ENCODE data around the gene NECAB3.
"Not testable (repeated sequence)": the region's sequence is repeated elsewhere in the genome, so short reads cannot be mapped to it uniquely, and the experiment has no call there.

NECAB3 gene

GRCh38 chr20:33674294-33675135 is at the start of gene NECAB3:
Gene NECAB3, minus strand, starts transcription at chr20:33674428. Its CDS starts 76 bp downstream, at chr20:33674352.
- DNase-seq = peak; percentile 45

GRCh38 chr20:33721391-33722140 is 47.3 kb upstream of the NECAB3 start:
- no peak for DNase-seq

GRCh38 chr20:33719989-33720709 is 45.9 kb upstream of the NECAB3 start, which contains the start of gene PXMP4:
Gene PXMP4, minus strand, starts transcription at chr20:33720310. Its CDS starts 103 bp downstream, at chr20:33720207.
- peak; percentile 90 for DNase-seq

- DNase-seq = peak; percentile 8
Observed at GRCh38 chr20:33719277-33719988, 45.2 kb upstream of the NECAB3 start.

GRCh38 chr20:33716498-33716897 is 42.3 kb upstream of the NECAB3 start:
- no peak for DNase-seq

GRCh38 chr20:33713865-33714367 is 39.7 kb upstream of the NECAB3 start:
- DNase-seq = no peak

GRCh38 chr20:33711446-33711738 is 37.2 kb upstream of the NECAB3 start:
- no peak for DNase-seq

GRCh38 chr20:33710681-33711445 is 36.6 kb upstream of the NECAB3 start:
- DNase-seq = no peak

- no peak for DNase-seq
Observed at GRCh38 chr20:33709905-33710541, 35.8 kb upstream of the NECAB3 start.

GRCh38 chr20:33709398-33709797 is 35.2 kb upstream of the NECAB3 start:
- DNase-seq = no peak

- DNase-seq = no peak
Observed at GRCh38 chr20:33707668-33708067, 33.4 kb upstream of the NECAB3 start.

GRCh38 chr20:33704197-33704924 is 30.1 kb upstream of the NECAB3 start:
- DNase-seq = no peak

GRCh38 chr20:33703498-33704137 is 29.4 kb upstream of the NECAB3 start:
- no peak for DNase-seq

- DNase-seq = no peak
Observed at GRCh38 chr20:33702861-33703260, 28.6 kb upstream of the NECAB3 start.

GRCh38 chr20:33701629-33702450 is 27.6 kb upstream of the NECAB3 start:
- no peak for DNase-seq

- not testable (repeated sequence) for DNase-seq
Observed at GRCh38 chr20:33700696-33701441, 26.6 kb upstream of the NECAB3 start.

- not testable (repeated sequence) for DNase-seq
Observed at GRCh38 chr20:33698966-33699365, 24.7 kb upstream of the NECAB3 start.

- no peak for DNase-seq
Observed at GRCh38 chr20:33697129-33697528, 22.9 kb upstream of the NECAB3 start.

All from stimulated activated CD4-positive, alpha-beta T cell treated with anti-CD3 and anti-CD28 coated beads, Interleukin-1b, Interleukin-23, amount 100 ng/mL, for 48 hours (primary cell).